Measurements from ENCODE around the gene TESK2.

Gene TESK2

GRCh38 chr1:45456531-45456930, 34.4 kb downstream of the TESK2 start:
- DNase-seq (ENCODE audit: low read depth): no peak
- H3K4me3 ChIP-seq (ENCODE audit: low read length): no peak overlapping the region
- TF ChIP-seq CTCF (IDR thresholded peaks at IDR 0.05; ENCODE audit: insufficient read depth, low read depth, low read length, missing control alignments): no peak

- H3K4me3 ChIP-seq (ENCODE audit: low read length): no peak overlapping the region
- no peak for TF ChIP-seq CTCF (IDR thresholded peaks at IDR 0.05; ENCODE audit: insufficient read depth, low read depth, low read length, missing control alignments)
- DNase-seq (ENCODE audit: low read depth): no peak
These were observed 35.8 kb downstream of the TESK2 start for GRCh38 chr1:45455162-45455561.

- no peak for DNase-seq (ENCODE audit: low read depth)
- no peak overlapping the region for H3K4me3 ChIP-seq (ENCODE audit: low read length)
- no peak for TF ChIP-seq CTCF (IDR thresholded peaks at IDR 0.05; ENCODE audit: insufficient read depth, low read depth, low read length, missing control alignments)
These were observed 36.5 kb downstream of the TESK2 start for GRCh38 chr1:45454464-45454863.

- no peak for DNase-seq (ENCODE audit: low read depth)
- no peak for TF ChIP-seq CTCF (IDR thresholded peaks at IDR 0.05; ENCODE audit: insufficient read depth, low read depth, low read length, missing control alignments)
- no peak overlapping the region for H3K4me3 ChIP-seq (ENCODE audit: low read length)
These were observed 38.5 kb downstream of the TESK2 start for GRCh38 chr1:45452503-45452902.

GRCh38 chr1:45448357-45448756, 42.6 kb downstream of the TESK2 start:
- H3K4me3 ChIP-seq (ENCODE audit: low read length): no peak overlapping the region
- DNase-seq (ENCODE audit: low read depth): no peak
- TF ChIP-seq CTCF (IDR thresholded peaks at IDR 0.05; ENCODE audit: insufficient read depth, low read depth, low read length, missing control alignments): no peak

- no peak for DNase-seq (ENCODE audit: low read depth)
- no peak overlapping the region for H3K4me3 ChIP-seq (ENCODE audit: low read length)
- no peak for TF ChIP-seq CTCF (IDR thresholded peaks at IDR 0.05; ENCODE audit: insufficient read depth, low read depth, low read length, missing control alignments)
These were observed 43.9 kb downstream of the TESK2 start for GRCh38 chr1:45446950-45447672.

GRCh38 chr1:45446530-45446929, 44.4 kb downstream of the TESK2 start:
- no peak for TF ChIP-seq CTCF (IDR thresholded peaks at IDR 0.05; ENCODE audit: insufficient read depth, low read depth, low read length, missing control alignments)
- DNase-seq (ENCODE audit: low read depth): no peak
- no peak overlapping the region for H3K4me3 ChIP-seq (ENCODE audit: low read length)

All from epithelial cell of esophagus (primary cell).